IPS-20b (cell line): ENCODE data around the gene CCDC77.
"Not testable (repeated sequence)": the region's sequence is repeated elsewhere in the genome, so short reads cannot be mapped to it uniquely, and the experiment has no call there.

Experiments used
- H3K27ac ChIP-seq: one replicate; pipeline ENCODE4 v1.5.1; 2013; ENCODE audit warnings: low read length
- H3K27me3 ChIP-seq: 2 replicates; pipeline ENCODE4 v1.6.1; 2013; ENCODE audit warnings: mild to moderate bottlenecking, low read length, inconsistent platforms; ENCODE audit not compliant: insufficient read depth
- H3K36me3 ChIP-seq: 2 replicates; pipeline ENCODE4 v1.6.1; 2013; ENCODE audit warnings: low read depth, mild to moderate bottlenecking, inconsistent platforms, low read length, moderate library complexity; ENCODE audit not compliant: insufficient read depth
- H3K4me1 ChIP-seq: 2 replicates; pipeline ENCODE4 v1.6.1; 2013; ENCODE audit warnings: mild to moderate bottlenecking, control low read depth, inconsistent platforms, low read length, moderate library complexity; ENCODE audit not compliant: insufficient read depth
- H3K4me3 ChIP-seq: 2 replicates; pipeline ENCODE4 v1.5.1; 2013; ENCODE audit warnings: mild to moderate bottlenecking, low read length, inconsistent platforms
- H3K9ac ChIP-seq: 2 replicates; pipeline ENCODE4 v1.6.1; 2013; ENCODE audit warnings: low read depth, mild to moderate bottlenecking, inconsistent platforms, low read length, moderate library complexity
- H3K9me3 ChIP-seq: 2 replicates; pipeline ENCODE4 v1.6.1; 2013; ENCODE audit warnings: mild to moderate bottlenecking, low read depth, low read length, inconsistent platforms; ENCODE audit not compliant: insufficient read depth

Gene CCDC77

GRCh38 chr12:401235-402028 is at the start of gene CCDC77:
Gene CCDC77, plus strand, starts transcription at chr12:401644. Its CDS starts 7,740 bp downstream, at chr12:409384.
- H3K27me3 ChIP-seq: no peaks in the 10 kb centered on the region
- peaks cover 17% of the 10 kb centered on the region for H3K36me3 ChIP-seq
- H3K4me1 ChIP-seq: no peaks in the 10 kb centered on the region
- no peaks in the 10 kb centered on the region for H3K9me3 ChIP-seq
- H3K4me3 ChIP-seq: peak within 1 kb of the TSS; percentile 97
- H3K27ac ChIP-seq: peak within 1 kb of the TSS; percentile 62
- H3K9ac ChIP-seq: peak within 1 kb of the TSS; percentile 88

GRCh38 chr12:356276-356988 is 45.0 kb upstream of the CCDC77 start:
- Histone ChIP-seq H3K9ac (no peak overlapping the region), H3K4me1 (no peaks in the 10 kb centered on the region), H3K4me3 (no peak overlapping the region), H3K27ac (no peak overlapping the region), H3K9me3 (no peaks in the 10 kb centered on the region), H3K36me3 (peaks cover 76% of the 10 kb centered on the region), H3K27me3 (no peaks in the 10 kb centered on the region)

- H3K36me3 ChIP-seq: peaks cover 78% of the 10 kb centered on the region
- H3K9ac ChIP-seq: no peak overlapping the region
Measured at GRCh38 chr12:359091-359490, 42.4 kb upstream of the CCDC77 start.

GRCh38 chr12:366820-367219 is 34.6 kb upstream of the CCDC77 start:
- no peak overlapping the region for H3K4me3 ChIP-seq
- H3K27ac ChIP-seq: no peak overlapping the region
- H3K36me3 ChIP-seq: peaks cover 69% of the 10 kb centered on the region
- H3K27me3 ChIP-seq: no peaks in the 10 kb centered on the region
- H3K4me1 ChIP-seq: no peaks in the 10 kb centered on the region
- peaks cover 14% of the 10 kb centered on the region for H3K9me3 ChIP-seq
- no peak overlapping the region for H3K9ac ChIP-seq

More at GRCh38 chr12:359091-359490, 42.4 kb upstream of the CCDC77 start:
- Histone ChIP-seq H3K9me3 (no peaks in the 10 kb centered on the region), H3K27ac (no peak overlapping the region), H3K4me1 (no peaks in the 10 kb centered on the region), H3K27me3 (no peaks in the 10 kb centered on the region), H3K4me3 (no peak overlapping the region)

GRCh38 chr12:367972-368371 is 33.5 kb upstream of the CCDC77 start:
- Histone ChIP-seq H3K4me3 (no peak overlapping the region), H3K36me3 (peaks cover 58% of the 10 kb centered on the region), H3K4me1 (no peaks in the 10 kb centered on the region), H3K9me3 (peaks cover 14% of the 10 kb centered on the region), H3K9ac (no peak overlapping the region), H3K27me3 (no peaks in the 10 kb centered on the region), H3K27ac (no peak overlapping the region)

GRCh38 chr12:370739-371485 is 30.5 kb upstream of the CCDC77 start:
- H3K9me3 ChIP-seq, H3K4me1 ChIP-seq, H3K9ac ChIP-seq, H3K27me3 ChIP-seq, H3K4me3 ChIP-seq, H3K27ac ChIP-seq: not testable (repeated sequence)
- peaks cover 40% of the 10 kb centered on the region for H3K36me3 ChIP-seq

- peak overlapping the region; percentile 91 for H3K4me3 ChIP-seq
- H3K27me3 ChIP-seq: no peaks in the 10 kb centered on the region
- H3K9me3 ChIP-seq: no peaks in the 10 kb centered on the region
- H3K4me1 ChIP-seq: peaks cover 11% of the 10 kb centered on the region; the same call in 1 of the 2 replicates
- H3K36me3 ChIP-seq: peaks cover 43% of the 10 kb centered on the region
- no peak overlapping the region for H3K27ac ChIP-seq
- no peak overlapping the region for H3K9ac ChIP-seq
Measured at GRCh38 chr12:386651-387050, 14.8 kb upstream of the CCDC77 start.

GRCh38 chr12:388012-388411 is 13.4 kb upstream of the CCDC77 start:
- Histone ChIP-seq H3K4me1 (peaks cover 11% of the 10 kb centered on the region; the same call in 1 of the 2 replicates), H3K9me3 (no peaks in the 10 kb centered on the region), H3K27me3 (no peaks in the 10 kb centered on the region), H3K27ac (no peak overlapping the region), H3K36me3 (peaks cover 32% of the 10 kb centered on the region), H3K4me3 (peak overlapping the region; percentile 91), H3K9ac (peak overlapping the region; percentile 92)

GRCh38 chr12:388541-389141 is 12.8 kb upstream of the CCDC77 start:
- Histone ChIP-seq H3K27ac (no peak overlapping the region), H3K4me3 (peak overlapping the region; percentile 91), H3K9ac (peak overlapping the region; percentile 92), H3K4me1 (peaks cover 11% of the 10 kb centered on the region; the same call in 1 of the 2 replicates), H3K36me3 (peaks cover 26% of the 10 kb centered on the region), H3K9me3 (no peaks in the 10 kb centered on the region), H3K27me3 (no peaks in the 10 kb centered on the region)

- H3K27me3 ChIP-seq: no peaks in the 10 kb centered on the region
- peaks cover 18% of the 10 kb centered on the region for H3K36me3 ChIP-seq
- peaks cover 11% of the 10 kb centered on the region; the same call in 1 of the 2 replicates for H3K4me1 ChIP-seq
- H3K4me3 ChIP-seq: peak within 1 kb of the TSS; percentile 91
- peak within 1 kb of the TSS; percentile 90 for H3K27ac ChIP-seq
- H3K9ac ChIP-seq: peak within 1 kb of the TSS; percentile 92
- no peaks in the 10 kb centered on the region for H3K9me3 ChIP-seq
Measured at GRCh38 chr12:389142-390096, 12.0 kb upstream of the CCDC77 start, which contains the start of gene KDM5A. Gene KDM5A, minus strand, starts transcription at chr12:389320. Its CDS starts 229 bp downstream, at chr12:389091.
